Esophagus muscularis mucosa (tissue), 4 donors: Measurements from ENCODE around the gene SLC25A26. TPM values are rescaled to one million over a fixed set of nuclear protein-coding genes. Genes with fewer than 3 reads are reported as not detected.
"Not testable (repeated sequence)": the region's sequence is repeated elsewhere in the genome, so short reads cannot be mapped to it uniquely, and the experiment has no call there.

Experiments used
- DNase-seq: peaks from one replicate; pipeline ENCODE4 v3.0.0-alpha.2; 2017; ENCODE audit errors: extremely low spot score
- H3K27ac ChIP-seq, 4 donors: fragments of 200-600 bp; sonication (generic); replicated peaks in 1 of 4; 1 replicate in 3 of 4; 2 replicates in 1 of 4; pipeline ENCODE4 v1.5.1; 2016 to 2019; ENCODE audit warnings: mild to moderate bottlenecking in 1 of 4
- H3K27me3 ChIP-seq, 4 donors: fragments of 200-600 bp; sonication (generic); one replicate each; pipeline versions ENCODE4 v1.5.1 to v1.6.0; 2016 to 2019
- H3K36me3 ChIP-seq, 4 donors: fragments of 200-600 bp; sonication (generic); one replicate each; pipeline ENCODE4 v1.5.1; 2016 to 2019
- H3K4me1 ChIP-seq, 4 donors: fragments of 200-600 bp; sonication (generic); one replicate each; pipeline ENCODE4 v1.5.1; 2016 to 2019
- H3K4me3 ChIP-seq, 4 donors: fragments of 200-600 bp; sonication (generic); 1 replicate in 2 of 4; 2 replicates in 2 of 4; pipeline ENCODE4 v1.5.1; 2016 to 2019; ENCODE audit warnings: mild to moderate bottlenecking in 4 of 4, moderate library complexity in 1 of 4
- H3K9me3 ChIP-seq, 4 donors: fragments of 200-600 bp; sonication (generic); 1 replicate in 3 of 4; 2 replicates in 1 of 4; pipeline ENCODE4 v1.5.1; 2016 to 2019
- CTCF ChIP-seq, 3 experiments: fragments of 200-600 bp in 2 of 3; fragments of 450-650 bp in 1 of 3; sonication (generic) in 2 of 3; IDR thresholded peaks; one replicate each; pipeline ENCODE4 v1.5.1; 2017 to 2019; ENCODE audit warnings: antibody characterized with exemption in 3 of 3, mild to moderate bottlenecking in 2 of 3, moderate library complexity in 1 of 3
- EP300 ChIP-seq: sonication (generic); formaldehyde crosslinking; IDR thresholded peaks from one replicate; pipeline ENCODE4 v1.6.1; 2017; ENCODE audit warnings: antibody characterized with exemption
- POLR2A ChIP-seq: fragments of 450-650 bp; IDR thresholded peaks from one replicate; pipeline ENCODE4 v1.6.1; 2017; ENCODE audit warnings: antibody characterized with exemption, moderate library complexity, mild to moderate bottlenecking, low read depth
- POLR2AphosphoS5 ChIP-seq, 2 donors: sonication (generic); formaldehyde crosslinking; IDR thresholded peaks; one replicate each; pipeline ENCODE4 v1.6.1; 2017; ENCODE audit warnings: antibody characterized with exemption in 2 of 2
- WGBS: methylation state at CpG from one replicate; pipeline ENCODE4 v1.1.5; 2018; 5-methylcytosine and 5-hydroxymethylcytosine counted together
- intact Hi-C: fragments of 100-400 bp; cut with DNase I; formaldehyde crosslinking; loops from one replicate; pipeline ENCODE4 v1.15.1; 2023
- total RNA-seq, 4 donors: library from RNA; depleted of rRNA; stranded (reverse); fragments of >200 nt; gene quantifications; one replicate each; pipeline versions ENCODE4 v1.1.0 to v1.2.1, GENCODE V29; 2016

Gene SLC25A26
- total RNA-seq, 4 donors from 2014 or later = 23.0 to 39.0 (median 26.0) TPM

GRCh38 chr3:66419036-66419435 is 198.2 kb downstream of the SLC25A26 start:
- Histone ChIP-seq H3K4me1 (peaks cover 47 to 79% (median 71%) of the 10 kb centered on the region in 4 donors), H3K36me3 (peaks cover 0 to 9% (median 4%) of the 10 kb centered on the region in 4 donors), H3K4me3 (no peak overlapping the region), H3K9me3 (peaks cover 0 to 3% (median 0%) of the 10 kb centered on the region in 4 donors), H3K27me3 (no peaks in the 10 kb centered on the region), H3K27ac (peak overlapping the region; percentile 73 to 86 (median 78))
- WGBS = 85% methylated on average over 14 of the region's 14 CpGs
- TF ChIP-seq POLR2AphosphoS5 (IDR thresholded peaks at IDR 0.05) (no peak), CTCF (IDR thresholded peaks at IDR 0.05) (no peak), EP300 (no peak), POLR2A (no peak)
- intact Hi-C loops = no loop called here
- no peak for DNase-seq

GRCh38 chr3:66421144-66421543 is 200.3 kb downstream of the SLC25A26 start:
- H3K4me3 ChIP-seq, H3K36me3 ChIP-seq, H3K9me3 ChIP-seq, intact Hi-C loops, H3K27me3 ChIP-seq, DNase-seq: not testable (repeated sequence)
- Histone ChIP-seq H3K27ac (peak overlapping the region in 1 of 4 donors; percentile 20), H3K4me1 (peaks cover 50 to 79% (median 73%) of the 10 kb centered on the region in 4 donors)
- WGBS = 84% methylated on average over 3 of the region's 3 CpGs

GRCh38 chr3:66421893-66422292 is 201.1 kb downstream of the SLC25A26 start:
- H3K4me1 ChIP-seq = peaks cover 47 to 79% (median 72%) of the 10 kb centered on the region in 4 donors
- peak overlapping the region in 1 of 4 donors; percentile 20 for H3K27ac ChIP-seq
- 100% methylated on average over 2 of the region's 3 CpGs for WGBS

GRCh38 chr3:66423791-66424190 is 203.0 kb downstream of the SLC25A26 start:
- Histone ChIP-seq H3K27ac (peak overlapping the region; percentile 42 to 73 (median 66)), H3K9me3 (peaks cover 0 to 3% (median 0%) of the 10 kb centered on the region in 4 donors), H3K4me3 (no peak overlapping the region), H3K27me3 (no peaks in the 10 kb centered on the region), H3K4me1 (peaks cover 49 to 79% (median 72%) of the 10 kb centered on the region in 4 donors), H3K36me3 (no peaks in the 10 kb centered on the region)
- no peak for DNase-seq
- intact Hi-C loops = no loop called here
- 35% methylated on average over 3 of the region's 3 CpGs for WGBS
- TF ChIP-seq CTCF (IDR thresholded peaks at IDR 0.05) (no peak), POLR2A (no peak), POLR2AphosphoS5 (IDR thresholded peaks at IDR 0.05) (peak in 1 of 2 donors; percentile 47), EP300 (no peak)

More at GRCh38 chr3:66421893-66422292, 201.1 kb downstream of the SLC25A26 start:
- H3K9me3 ChIP-seq, H3K36me3 ChIP-seq, DNase-seq, H3K4me3 ChIP-seq, intact Hi-C loops, H3K27me3 ChIP-seq: not testable (repeated sequence)

GRCh38 chr3:66425032-66425431 is 204.2 kb downstream of the SLC25A26 start:
- Histone ChIP-seq H3K9me3 (peaks cover 0 to 3% (median 0%) of the 10 kb centered on the region in 4 donors), H3K4me1 (peaks cover 52 to 79% (median 71%) of the 10 kb centered on the region in 4 donors), H3K27me3 (no peaks in the 10 kb centered on the region), H3K27ac (peak overlapping the region; percentile 61 to 73 (median 66)), H3K36me3 (no peaks in the 10 kb centered on the region), H3K4me3 (no peak overlapping the region)
- 39% methylated on average over 5 of the region's 5 CpGs for WGBS
- DNase-seq = no peak
- TF ChIP-seq EP300 (no peak), POLR2AphosphoS5 (IDR thresholded peaks at IDR 0.05) (peak in 1 of 2 donors; percentile 35)
- intact Hi-C loops = no loop called here

GRCh38 chr3:66425576-66426114 is 204.8 kb downstream of the SLC25A26 start:
- no peak for TF ChIP-seq EP300
- no peak for TF ChIP-seq CTCF (IDR thresholded peaks at IDR 0.05)
- no peak for TF ChIP-seq POLR2A
- no peak for TF ChIP-seq POLR2AphosphoS5 (IDR thresholded peaks at IDR 0.05)
- no peak overlapping the region for H3K4me3 ChIP-seq
- intact Hi-C loops = no loop called here
- H3K4me1 ChIP-seq = peaks cover 56 to 79% (median 71%) of the 10 kb centered on the region in 4 donors
- no peaks in the 10 kb centered on the region for H3K27me3 ChIP-seq
- DNase-seq = no peak
- H3K9me3 ChIP-seq = peaks cover 0 to 3% (median 0%) of the 10 kb centered on the region in 4 donors
- H3K36me3 ChIP-seq = no peaks in the 10 kb centered on the region
- peak overlapping the region; percentile 61 to 73 (median 66) for H3K27ac ChIP-seq
- WGBS = 91% methylated on average over 7 of the region's 7 CpGs
